Hepatocyte (in vitro differentiated cells): ENCODE data around the gene DBT. TPM values are rescaled to one million over a fixed set of nuclear protein-coding genes. Genes with fewer than 3 reads are reported as not detected.

ENCODE experiments used
- DNase-seq: peaks from one replicate; pipeline ENCODE4 v3.0.0-alpha.2; 2016; ENCODE audit warnings: low spot score
- H2AFZ ChIP-seq: fragments of 200-600 bp; sonication (generic); 2 replicates; pipeline ENCODE4 v1.6.0; 2016; ENCODE audit warnings: antibody characterized with exemption, mild to moderate bottlenecking
- H3K27ac ChIP-seq: fragments of 200-600 bp; sonication (generic); 2 replicates; pipeline ENCODE4 v1.5.1; 2016; ENCODE audit warnings: mild to moderate bottlenecking
- H3K27me3 ChIP-seq: fragments of 200-600 bp; sonication (generic); 2 replicates; pipeline ENCODE4 v1.6.1; 2016
- H3K36me3 ChIP-seq: fragments of 200-600 bp; sonication (generic); replicated peaks from 2 replicates; pipeline ENCODE4 v1.5.1; 2016; ENCODE audit warnings: low read depth; ENCODE audit not compliant: insufficient read depth
- H3K4me1 ChIP-seq: fragments of 200-600 bp; sonication (generic); 2 replicates; pipeline ENCODE4 v1.5.1; 2016; ENCODE audit warnings: mild to moderate bottlenecking, moderate library complexity; ENCODE audit not compliant: insufficient read depth
- H3K4me2 ChIP-seq: fragments of 200-600 bp; sonication (generic); 2 replicates; pipeline ENCODE4 v1.6.0; 2016
- H3K4me3 ChIP-seq: fragments of 200-600 bp; sonication (generic); 2 replicates; pipeline ENCODE4 v1.5.1; 2016; ENCODE audit warnings: mild to moderate bottlenecking
- H3K79me2 ChIP-seq: fragments of 200-600 bp; sonication (generic); 2 replicates; pipeline ENCODE4 v1.6.0; 2017; ENCODE audit warnings: mild to moderate bottlenecking
- H3K9me2 ChIP-seq: fragments of 200-600 bp; sonication (generic); replicated peaks from 2 replicates; pipeline ENCODE4 v1.6.0; 2017; ENCODE audit warnings: mild to moderate bottlenecking; ENCODE audit not compliant: insufficient read depth
- H3K9me3 ChIP-seq: fragments of 200-600 bp; sonication (generic); 2 replicates; pipeline ENCODE4 v1.5.1; 2016; ENCODE audit warnings: low read depth, mild to moderate bottlenecking
- H4K20me1 ChIP-seq: fragments of 200-600 bp; sonication (generic); 2 replicates; pipeline ENCODE4 v1.6.0; 2016; ENCODE audit warnings: mild to moderate bottlenecking; ENCODE audit not compliant: insufficient read depth, poor library complexity, severe bottlenecking
- EZH2 ChIP-seq: fragments of 200-600 bp; sonication (generic); IDR thresholded peaks from 2 replicates; pipeline ENCODE4 v1.6.1; 2016; ENCODE audit warnings: antibody characterized with exemption, mild to moderate bottlenecking, borderline replicate concordance
- EZH2phosphoT487 ChIP-seq: fragments of 200-600 bp; sonication (generic); IDR thresholded peaks from one replicate; pipeline ENCODE4 v1.6.1; 2018; ENCODE audit warnings: antibody characterized with exemption, mild to moderate bottlenecking, low read depth, moderate library complexity; ENCODE audit not compliant: unreplicated experiment, severe bottlenecking
- WGBS: methylation state at CpG from one replicate; pipeline ENCODE4 v1.1.6; 2016; ENCODE audit warnings: low lambda C conversion rate; ENCODE audit errors: missing lambda C conversion rate; 5-methylcytosine and 5-hydroxymethylcytosine counted together
- polyA plus RNA-seq: library from polyadenylated mRNA; unstranded; fragments of >200 nt; fragmentation: Nextera tagmentation; extraction: Ambion mirVana; gene quantifications from 2 replicates; pipeline ENCODE4 v1.2.1, GENCODE V29; 2016
- total RNA-seq: library from RNA; depleted of rRNA; stranded (reverse); fragments of >200 nt; gene quantifications from 2 replicates; pipeline ENCODE4 v1.2.3, GENCODE V29; 2014
- TF ChIP-seq, protein P1 (sequence below): fragments of 200-600 bp; sonication (generic); IDR thresholded peaks from 2 replicates; pipeline ENCODE4 v1.5.1; 2016; ENCODE audit warnings: antibody characterized with exemption, mild to moderate bottlenecking; ENCODE audit not compliant: poor library complexity

DBT gene
- total and polyA plus RNA-seq, 2 experiments from 2014 or later: 9.2 to 11.8 TPM

DNA sequence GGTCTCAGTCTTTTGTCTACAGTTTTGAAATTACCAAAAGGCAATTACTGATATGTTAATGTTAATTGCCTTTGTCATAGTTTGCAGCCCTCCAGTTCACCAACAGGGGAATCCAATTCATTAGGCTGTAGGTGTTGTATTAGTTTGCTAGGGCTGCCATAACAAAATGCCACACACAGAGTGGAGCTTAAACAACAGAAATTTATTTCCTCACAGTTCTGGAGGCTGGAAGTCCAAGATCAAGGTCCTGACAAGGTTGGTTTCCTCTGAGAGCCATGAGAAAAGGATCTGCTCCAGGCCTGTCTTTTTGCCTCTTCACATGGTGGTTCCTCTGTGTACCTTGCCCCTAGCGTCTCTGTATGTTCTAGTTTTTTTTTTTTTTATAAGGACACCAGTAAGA is 17.6 kb upstream of the DBT start:
- Histone ChIP-seq H3K27me3 (no peaks in the 10 kb centered on the region), H3K4me1 (peaks cover 11% of the 10 kb centered on the region), H3K4me2 (peak overlapping the region; percentile 81), H3K36me3 (no peaks in the 10 kb centered on the region), H3K4me3 (peak overlapping the region; percentile 73), H3K9me3 (no peaks in the 10 kb centered on the region), H4K20me1 (no peaks in the 10 kb centered on the region), H3K27ac (peak overlapping the region; percentile 95), H3K9me2 (no peaks in the 10 kb centered on the region), H3K79me2 (peaks cover 49% of the 10 kb centered on the region), H2AFZ (no peak overlapping the region)
- TF ChIP-seq EZH2phosphoT487 (no peak), EZH2 (no peak)
- TF ChIP-seq, protein P1, sequence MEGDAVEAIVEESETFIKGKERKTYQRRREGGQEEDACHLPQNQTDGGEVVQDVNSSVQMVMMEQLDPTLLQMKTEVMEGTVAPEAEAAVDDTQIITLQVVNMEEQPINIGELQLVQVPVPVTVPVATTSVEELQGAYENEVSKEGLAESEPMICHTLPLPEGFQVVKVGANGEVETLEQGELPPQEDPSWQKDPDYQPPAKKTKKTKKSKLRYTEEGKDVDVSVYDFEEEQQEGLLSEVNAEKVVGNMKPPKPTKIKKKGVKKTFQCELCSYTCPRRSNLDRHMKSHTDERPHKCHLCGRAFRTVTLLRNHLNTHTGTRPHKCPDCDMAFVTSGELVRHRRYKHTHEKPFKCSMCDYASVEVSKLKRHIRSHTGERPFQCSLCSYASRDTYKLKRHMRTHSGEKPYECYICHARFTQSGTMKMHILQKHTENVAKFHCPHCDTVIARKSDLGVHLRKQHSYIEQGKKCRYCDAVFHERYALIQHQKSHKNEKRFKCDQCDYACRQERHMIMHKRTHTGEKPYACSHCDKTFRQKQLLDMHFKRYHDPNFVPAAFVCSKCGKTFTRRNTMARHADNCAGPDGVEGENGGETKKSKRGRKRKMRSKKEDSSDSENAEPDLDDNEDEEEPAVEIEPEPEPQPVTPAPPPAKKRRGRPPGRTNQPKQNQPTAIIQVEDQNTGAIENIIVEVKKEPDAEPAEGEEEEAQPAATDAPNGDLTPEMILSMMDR: no peak
- no peak for DNase-seq
- WGBS: 80% methylated on average over 1 of the region's 1 CpG

DNA sequence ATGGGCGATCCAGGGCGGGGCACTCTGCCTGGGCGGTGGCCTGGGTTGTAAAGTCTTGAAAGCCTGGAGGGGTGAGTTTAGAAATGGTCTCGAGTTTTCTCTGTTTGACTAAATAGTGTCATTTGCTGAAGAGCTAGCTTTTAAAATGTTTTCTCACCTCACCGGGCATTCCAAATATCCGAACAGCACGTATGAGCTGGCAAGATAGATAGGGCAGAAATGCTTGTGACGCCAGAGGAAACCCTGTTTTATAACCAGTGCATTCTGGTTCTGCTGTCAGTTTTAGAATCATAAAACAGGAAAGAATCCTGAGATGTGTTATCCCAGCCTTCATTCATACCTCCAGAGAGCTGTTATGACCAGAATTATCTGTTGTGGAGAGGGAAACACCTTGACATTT is 17.1 kb upstream of the DBT start:
- H3K4me1 ChIP-seq: peaks cover 11% of the 10 kb centered on the region
- no peak for DNase-seq
- 2% methylated on average over 7 of the region's 8 CpGs for WGBS

DNA sequence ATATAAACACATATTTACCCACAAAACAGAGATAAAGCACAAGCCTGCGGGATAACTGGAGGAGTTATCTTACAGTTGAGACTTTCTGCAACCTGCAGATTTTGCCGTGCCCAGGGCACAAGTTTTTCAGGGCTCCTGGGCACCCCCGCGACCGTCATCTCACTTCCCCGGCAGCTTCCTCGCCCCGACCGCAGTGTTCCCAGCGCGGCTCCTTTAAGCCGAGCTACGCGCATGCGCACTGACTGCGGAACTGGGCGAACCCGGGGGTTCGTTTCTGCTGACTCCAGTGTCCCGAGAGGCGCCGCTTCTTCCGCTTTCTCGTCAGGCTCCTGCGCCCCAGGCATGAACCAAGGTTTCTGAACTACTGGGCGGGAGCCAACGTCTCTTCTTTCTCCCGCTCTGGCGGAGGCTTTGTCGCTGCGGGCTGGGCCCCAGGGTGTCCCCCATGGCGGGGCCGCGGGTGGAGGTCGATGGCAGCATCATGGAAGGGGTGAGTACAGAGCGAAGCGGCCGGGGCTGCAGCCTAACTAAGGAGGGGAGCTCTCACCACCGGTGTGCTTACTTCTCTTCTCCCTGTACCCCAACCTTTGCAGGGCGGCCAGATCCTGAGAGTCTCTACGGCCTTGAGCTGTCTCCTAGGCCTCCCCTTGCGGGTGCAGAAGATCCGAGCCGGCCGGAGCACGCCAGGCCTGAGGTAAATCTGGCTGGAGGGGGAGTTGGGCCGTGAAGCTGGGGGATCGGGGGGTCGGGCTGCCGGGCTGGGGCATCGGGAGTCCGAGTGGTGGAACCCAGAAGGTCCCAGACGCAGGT is 16.5 kb upstream of the DBT start, which contains the start of gene RTCA:
Gene RTCA, plus strand, starts transcription at position 286 of the 810 bp plus-strand sequence. Its CDS starts 160 bp downstream, at position 446.
- H3K4me2 ChIP-seq: peak within 1 kb of the TSS; percentile 81
- H4K20me1 ChIP-seq: no peaks in the 10 kb centered on the region
- no peak for TF ChIP-seq EZH2phosphoT487
- TF ChIP-seq EZH2: no peak
- TF ChIP-seq, protein P1: no peak
- H3K9me3 ChIP-seq: no peaks in the 10 kb centered on the region
- DNase-seq: peak; percentile 98
- no peaks in the 10 kb centered on the region for H3K27me3 ChIP-seq
- under 1% methylated on average over 46 of the region's 53 CpGs for WGBS
- H3K4me3 ChIP-seq: peak within 1 kb of the TSS; percentile 73
- peak within 1 kb of the TSS; percentile 95 for H3K27ac ChIP-seq
- peaks cover 11% of the 10 kb centered on the region for H3K4me1 ChIP-seq
- peaks cover 43% of the 10 kb centered on the region for H3K79me2 ChIP-seq
- no peaks in the 10 kb centered on the region for H3K9me2 ChIP-seq
- peak within 1 kb of the TSS; percentile 96 for H2AFZ ChIP-seq
- H3K36me3 ChIP-seq: no peaks in the 10 kb centered on the region

More for the DNA sequence above, 17.1 kb upstream of the DBT start:
- peaks cover 47% of the 10 kb centered on the region for H3K79me2 ChIP-seq
- no peaks in the 10 kb centered on the region for H3K27me3 ChIP-seq
- peak overlapping the region; percentile 73 for H3K4me3 ChIP-seq
- peak overlapping the region; percentile 96 for H2AFZ ChIP-seq
- H3K4me2 ChIP-seq: peak overlapping the region; percentile 81
- peak overlapping the region; percentile 95 for H3K27ac ChIP-seq
- no peaks in the 10 kb centered on the region for H3K9me3 ChIP-seq
- H4K20me1 ChIP-seq: no peaks in the 10 kb centered on the region
- no peaks in the 10 kb centered on the region for H3K36me3 ChIP-seq
- TF ChIP-seq EZH2 (no peak), EZH2phosphoT487 (no peak)
- TF ChIP-seq, protein P1: no peak
- no peaks in the 10 kb centered on the region for H3K9me2 ChIP-seq
